ENCODE measurements around the gene HSPG2. TPM values are rescaled to one million over a fixed set of nuclear protein-coding genes. Genes with fewer than 3 reads are reported as not detected.

Gene HSPG2
- total RNA-seq, 4 donors from 2014 or later: 75.7 to 239 (median 96.8) TPM

- Histone ChIP-seq H3K9me3 (no peaks in the 10 kb centered on the region), H3K27ac (no peak overlapping the region), H3K4me3 (replicated peaks in 1 of 3) (no peak overlapping the region), H3K27me3 (no peaks in the 10 kb centered on the region), H3K4me1 (no peaks in the 10 kb centered on the region), H3K36me3 (peaks cover 89 to 93% of the 10 kb centered on the region in 2 donors)
- DNase-seq: no peak
- WGBS, 2 donors: 92 to 96% methylated on average over 4 to 17 of the region's 21 CpGs
- intact Hi-C loops (cut with DNase I): no loop called here
- TF ChIP-seq POLR2A (IDR thresholded peaks at IDR 0.05): no peak
- TF ChIP-seq, protein P1, sequence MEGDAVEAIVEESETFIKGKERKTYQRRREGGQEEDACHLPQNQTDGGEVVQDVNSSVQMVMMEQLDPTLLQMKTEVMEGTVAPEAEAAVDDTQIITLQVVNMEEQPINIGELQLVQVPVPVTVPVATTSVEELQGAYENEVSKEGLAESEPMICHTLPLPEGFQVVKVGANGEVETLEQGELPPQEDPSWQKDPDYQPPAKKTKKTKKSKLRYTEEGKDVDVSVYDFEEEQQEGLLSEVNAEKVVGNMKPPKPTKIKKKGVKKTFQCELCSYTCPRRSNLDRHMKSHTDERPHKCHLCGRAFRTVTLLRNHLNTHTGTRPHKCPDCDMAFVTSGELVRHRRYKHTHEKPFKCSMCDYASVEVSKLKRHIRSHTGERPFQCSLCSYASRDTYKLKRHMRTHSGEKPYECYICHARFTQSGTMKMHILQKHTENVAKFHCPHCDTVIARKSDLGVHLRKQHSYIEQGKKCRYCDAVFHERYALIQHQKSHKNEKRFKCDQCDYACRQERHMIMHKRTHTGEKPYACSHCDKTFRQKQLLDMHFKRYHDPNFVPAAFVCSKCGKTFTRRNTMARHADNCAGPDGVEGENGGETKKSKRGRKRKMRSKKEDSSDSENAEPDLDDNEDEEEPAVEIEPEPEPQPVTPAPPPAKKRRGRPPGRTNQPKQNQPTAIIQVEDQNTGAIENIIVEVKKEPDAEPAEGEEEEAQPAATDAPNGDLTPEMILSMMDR (IDR thresholded peaks at IDR 0.05): no peak
Measured at GRCh38 chr1:21854090-21854750, 82.9 kb downstream of the HSPG2 start.

DNA sequence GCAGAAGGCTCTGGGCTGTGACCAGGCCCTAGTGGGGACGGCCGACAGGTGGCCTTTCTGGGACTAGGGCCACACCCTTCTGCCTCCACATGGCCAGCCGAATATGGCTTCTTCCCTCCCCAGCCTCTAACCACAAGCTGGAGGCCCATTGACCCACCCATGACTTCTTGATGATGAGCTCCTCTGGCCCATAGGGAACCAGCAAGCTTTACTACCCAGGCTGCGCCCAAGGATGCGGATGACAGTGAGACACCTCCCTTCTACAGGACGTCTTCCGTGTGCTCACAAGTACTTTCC lies 84.0 kb downstream of the HSPG2 start:
- no peaks in the 10 kb centered on the region for H3K4me1 ChIP-seq
- DNase-seq: no peak
- no peak overlapping the region for H3K4me3 ChIP-seq (replicated peaks in 1 of 3)
- no peak overlapping the region for H3K27ac ChIP-seq
- no peaks in the 10 kb centered on the region for H3K27me3 ChIP-seq
- intact Hi-C loops (cut with DNase I): no loop called here
- TF ChIP-seq, protein P1 (IDR thresholded peaks at IDR 0.05): no peak
- TF ChIP-seq POLR2A (IDR thresholded peaks at IDR 0.05): no peak
- peaks cover 89 to 93% of the 10 kb centered on the region in 2 donors for H3K36me3 ChIP-seq
- 92 to 94% methylated on average over 5 to 7 of the region's 7 CpGs for WGBS, 2 donors
- H3K9me3 ChIP-seq: no peaks in the 10 kb centered on the region

DNA sequence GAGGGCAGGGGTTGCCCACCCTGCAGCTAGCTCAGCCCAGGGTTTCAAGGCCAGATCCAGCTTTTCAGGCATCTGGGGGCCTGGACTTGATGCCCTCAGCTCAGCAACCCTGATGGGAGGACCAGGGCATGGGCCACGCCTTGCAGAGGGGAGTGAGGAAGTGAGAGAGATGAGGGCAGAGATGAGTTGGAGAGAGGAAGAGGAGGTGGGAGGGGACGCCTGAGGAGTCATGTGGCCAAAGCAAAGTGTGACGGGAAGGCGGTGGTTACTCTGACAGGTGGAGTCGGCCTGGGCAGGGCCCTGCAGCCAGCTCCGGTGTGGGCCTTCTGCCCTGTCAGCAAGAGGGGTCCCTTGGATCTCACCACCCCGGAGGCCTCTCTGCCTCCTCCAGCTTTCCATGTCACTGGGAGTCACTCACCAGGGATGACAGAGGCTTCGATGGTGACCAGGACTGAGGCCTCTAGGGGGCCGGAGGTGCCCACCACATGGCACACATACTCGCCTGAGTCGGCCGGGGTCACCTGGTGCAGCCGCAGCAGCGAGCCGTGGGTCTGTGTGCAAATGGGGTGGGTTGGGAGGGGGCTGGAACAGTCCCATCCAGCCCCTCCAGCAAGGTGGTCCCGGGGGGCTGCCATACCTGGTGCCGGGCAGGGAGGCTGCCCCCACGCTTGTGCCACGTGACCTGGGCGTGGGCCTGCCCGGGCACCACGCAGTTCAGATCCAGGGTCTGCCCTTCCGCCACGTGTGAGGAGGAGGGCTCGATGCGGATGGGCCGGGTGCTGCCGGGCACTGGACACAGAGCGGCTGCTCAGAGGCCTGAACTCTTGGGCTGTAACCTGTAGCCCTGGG lies 84.6 kb downstream of the HSPG2 start:
- intact Hi-C loops (cut with DNase I): no loop called here

DNA sequence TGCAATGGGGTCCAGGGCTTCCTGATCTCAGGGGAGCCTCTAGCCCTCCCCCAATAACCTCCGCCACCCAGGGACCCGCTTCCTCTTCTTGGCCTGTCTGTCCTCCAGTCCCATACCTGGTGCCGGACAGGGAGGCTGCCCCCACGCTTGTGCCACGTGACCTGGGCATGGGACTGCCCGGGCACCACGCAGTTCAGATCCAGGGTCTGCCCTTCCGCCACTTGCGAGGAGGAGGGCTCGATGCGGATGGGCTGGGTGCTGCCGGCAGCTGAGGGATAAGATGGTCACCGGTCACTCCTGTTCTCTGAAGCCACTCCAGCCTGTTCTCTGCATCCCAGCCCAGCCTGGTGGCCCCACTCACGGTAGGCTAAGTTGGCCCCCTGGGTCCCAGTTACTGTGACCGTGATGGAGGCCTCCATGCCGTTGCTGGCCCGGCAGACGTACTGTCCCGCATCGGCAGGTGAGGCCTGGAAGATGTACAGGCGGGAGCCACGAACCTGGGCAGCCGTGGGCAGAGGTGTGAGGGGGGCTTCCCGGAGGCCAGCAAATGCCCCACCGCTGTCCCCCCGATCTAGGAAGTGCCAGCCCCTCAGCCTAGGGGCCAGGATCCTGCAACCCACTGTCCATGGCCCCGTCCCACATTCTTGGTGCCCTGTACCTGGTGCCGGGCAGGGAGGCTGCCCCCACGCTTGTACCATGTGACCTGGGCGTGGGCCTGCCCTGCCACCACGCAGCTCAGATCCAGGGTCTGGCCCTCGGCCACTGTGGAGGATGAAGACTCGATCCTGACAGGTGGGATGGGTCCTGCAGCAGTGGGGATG lies 85.5 kb downstream of the HSPG2 start:
- H3K4me1 ChIP-seq: no peaks in the 10 kb centered on the region
- H3K9me3 ChIP-seq: no peaks in the 10 kb centered on the region
- DNase-seq: no peak
- TF ChIP-seq POLR2A (IDR thresholded peaks at IDR 0.05): no peak
- TF ChIP-seq, protein P1 (IDR thresholded peaks at IDR 0.05): no peak
- H3K4me3 ChIP-seq (replicated peaks in 1 of 3): no peak overlapping the region
- WGBS, 2 donors: 88 to 91% methylated on average over 18 to 19 of the region's 33 CpGs
- intact Hi-C loops (cut with DNase I): no loop called here
- H3K27me3 ChIP-seq: no peaks in the 10 kb centered on the region
- H3K36me3 ChIP-seq: peaks cover 93% of the 10 kb centered on the region in 2 donors
- H3K27ac ChIP-seq: no peak overlapping the region

More for the DNA sequence above, 84.6 kb downstream of the HSPG2 start:
- Histone ChIP-seq H3K9me3 (no peaks in the 10 kb centered on the region), H3K4me3 (replicated peaks in 1 of 3) (no peak overlapping the region), H3K4me1 (no peaks in the 10 kb centered on the region), H3K36me3 (peaks cover 91 to 93% of the 10 kb centered on the region in 2 donors), H3K27me3 (no peaks in the 10 kb centered on the region), H3K27ac (no peak overlapping the region)
- 93 to 94% methylated on average over 14 to 23 of the region's 29 CpGs for WGBS, 2 donors
- TF ChIP-seq, protein P1 (IDR thresholded peaks at IDR 0.05): no peak
- no peak for TF ChIP-seq POLR2A (IDR thresholded peaks at IDR 0.05)
- DNase-seq: no peak

All from thyroid gland (tissue), 4 donors.